OCI-LY7 (cell line): ENCODE data around the gene TLR3.

ENCODE experiments used
- CTCF ChIP-seq: fragments of 200-600 bp; sonication (generic); conservative IDR thresholded peaks from 2 replicates; pipeline ENCODE4 v1.5.1; 2014; ENCODE audit warnings: mild to moderate bottlenecking, antibody characterized with exemption, low read length, moderate library complexity, mixed read lengths
- EZH2phosphoT487 ChIP-seq: fragments of 200-600 bp; sonication (generic); IDR thresholded peaks from 2 replicates; pipeline ENCODE4 v1.6.1; 2018; ENCODE audit warnings: low read depth, borderline replicate concordance, mild to moderate bottlenecking, mixed run types, antibody characterized with exemption, low read length, moderate library complexity, mixed read lengths

DNA sequence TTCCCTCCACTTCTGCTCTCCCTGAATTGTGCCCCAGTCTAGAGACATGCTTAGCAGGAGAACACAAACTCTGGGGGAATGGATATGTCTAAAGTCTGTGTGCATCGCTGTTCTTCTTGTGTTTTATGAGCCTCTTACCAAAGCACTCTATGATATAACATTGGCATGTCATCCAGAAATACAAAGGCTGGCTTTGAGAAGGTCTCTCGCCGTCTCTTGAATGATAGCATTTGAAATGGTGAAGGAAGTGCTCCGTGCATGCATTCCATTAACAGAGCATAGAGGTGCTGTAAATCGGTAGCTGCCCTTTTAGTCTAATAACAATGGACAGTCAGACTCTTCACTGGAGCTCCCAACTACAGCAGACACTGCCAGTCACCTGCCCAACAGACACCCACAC is 28.4 kb downstream of the TLR3 start:
- TF ChIP-seq CTCF = no peak
- no peak for TF ChIP-seq EZH2phosphoT487
